ENCODE results near the gene NLGN1. TPM values are rescaled to one million over a fixed set of nuclear protein-coding genes. Genes with fewer than 3 reads are reported as not detected.

The NLGN1 gene
- total and polyA plus RNA-seq, 5 donors from 2014 or later: not detected

DNA sequence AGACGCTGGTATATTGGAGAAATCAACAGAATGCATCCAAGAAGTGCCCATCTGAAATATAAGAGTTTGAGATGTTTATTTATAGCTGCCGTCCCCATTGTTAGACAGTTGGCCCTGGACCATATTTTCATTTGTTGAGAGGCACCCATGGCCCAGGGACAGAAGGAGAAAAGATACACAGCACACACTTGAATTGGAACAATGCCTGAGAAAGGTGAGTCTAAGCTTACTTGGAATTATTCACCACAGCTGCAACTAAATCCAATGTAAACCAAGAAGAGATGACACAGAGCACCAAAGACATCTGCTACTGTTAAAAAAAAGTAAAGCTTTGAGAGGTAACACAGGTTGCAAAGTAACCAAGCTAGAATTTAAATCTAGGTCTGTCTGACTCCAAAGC is 936.1 kb downstream of the NLGN1 start:
- Mint-ChIP-seq H3K36me3 (no peaks in the 10 kb centered on the region), H3K27me3 (no peaks in the 10 kb centered on the region), H3K9me3 (peaks cover 0 to 26% (median 11%) of the 10 kb centered on the region in 7 donors), H3K27ac (no peak overlapping the region), H3K4me1 (no peaks in the 10 kb centered on the region), H3K4me3 (no peak overlapping the region)
- ATAC-seq (ENCODE audit: low read depth in 2 of 2) (no peak), DNase-seq (no peak)
- Histone ChIP-seq H3K27me3 (ENCODE audit: control insufficient read depth, insufficient read depth, low read length) (no peaks in the 10 kb centered on the region), H3K27ac (ENCODE audit: insufficient read depth, low read length, poor library complexity, severe bottlenecking) (no peak overlapping the region), H3K4me3 (ENCODE audit: low read depth, low read length) (no peak overlapping the region), H3K4me1 (ENCODE audit: control insufficient read depth, insufficient read depth, low read length, poor library complexity, severe bottlenecking) (no peaks in the 10 kb centered on the region), H3K36me3 (ENCODE audit: control insufficient read depth, insufficient read depth, low read length) (no peaks in the 10 kb centered on the region), H3K9me3 (ENCODE audit: control insufficient read depth in 2 of 2, low read length in 2 of 2) (no peaks in the 10 kb centered on the region)

DNA sequence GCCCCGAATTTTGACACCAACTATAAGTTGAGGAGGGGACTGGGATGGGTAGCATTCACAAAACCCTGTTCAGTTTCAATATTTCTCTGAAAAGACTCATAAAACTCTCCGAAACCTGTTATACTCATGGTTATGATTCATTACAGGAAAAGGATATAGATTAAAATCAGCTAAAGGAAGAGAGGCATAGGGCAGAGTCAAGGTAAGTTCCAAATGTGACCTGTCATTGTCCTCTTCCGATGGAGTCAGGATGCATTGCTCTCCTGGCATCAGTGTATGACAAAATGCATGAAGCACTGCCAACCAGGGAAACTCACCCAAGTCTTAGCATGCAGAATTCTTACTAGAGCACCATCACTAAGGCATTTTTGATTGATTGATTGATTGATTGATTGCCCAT is 936.6 kb downstream of the NLGN1 start:
- Mint-ChIP-seq H3K27me3 (no peaks in the 10 kb centered on the region), H3K9me3 (peaks cover 0 to 26% (median 8%) of the 10 kb centered on the region in 7 donors), H3K4me1 (no peaks in the 10 kb centered on the region), H3K36me3 (no peaks in the 10 kb centered on the region), H3K27ac (no peak overlapping the region), H3K4me3 (no peak overlapping the region)
- Histone ChIP-seq H3K4me1 (ENCODE audit: control insufficient read depth, insufficient read depth, low read length, poor library complexity, severe bottlenecking) (no peaks in the 10 kb centered on the region), H3K27me3 (ENCODE audit: control insufficient read depth, insufficient read depth, low read length) (no peaks in the 10 kb centered on the region), H3K4me3 (ENCODE audit: low read depth, low read length) (no peak overlapping the region), H3K36me3 (ENCODE audit: control insufficient read depth, insufficient read depth, low read length) (no peaks in the 10 kb centered on the region), H3K27ac (ENCODE audit: insufficient read depth, low read length, poor library complexity, severe bottlenecking) (no peak overlapping the region), H3K9me3 (ENCODE audit: control insufficient read depth in 2 of 2, low read length in 2 of 2) (no peaks in the 10 kb centered on the region)
- ATAC-seq (ENCODE audit: low read depth in 2 of 2): no peak
- DNase-seq: no peak

DNA sequence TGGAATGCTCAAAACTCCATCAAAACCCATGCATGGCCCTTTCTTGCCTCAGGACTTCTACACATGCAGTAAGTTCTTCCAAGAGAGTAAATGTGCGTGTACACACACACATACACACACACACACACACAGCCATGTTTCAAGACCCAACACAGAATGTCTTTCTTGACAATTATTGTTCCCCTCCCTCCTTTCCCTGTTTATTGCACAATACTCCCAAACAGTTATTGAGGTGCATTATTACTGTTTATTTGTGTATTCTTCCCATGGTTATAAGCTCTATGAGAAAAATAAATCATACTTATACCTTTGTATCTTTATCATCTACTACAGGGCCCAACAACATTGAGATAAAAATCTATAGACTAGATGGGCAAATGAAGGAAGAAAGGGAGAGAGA is 937.8 kb downstream of the NLGN1 start:
- Histone ChIP-seq H3K27ac (ENCODE audit: insufficient read depth, low read length, poor library complexity, severe bottlenecking) (no peak overlapping the region), H3K36me3 (ENCODE audit: control insufficient read depth, insufficient read depth, low read length) (no peaks in the 10 kb centered on the region), H3K27me3 (ENCODE audit: control insufficient read depth, insufficient read depth, low read length) (no peaks in the 10 kb centered on the region), H3K4me1 (ENCODE audit: control insufficient read depth, insufficient read depth, low read length, poor library complexity, severe bottlenecking) (no peaks in the 10 kb centered on the region), H3K4me3 (ENCODE audit: low read depth, low read length) (no peak overlapping the region), H3K9me3 (ENCODE audit: control insufficient read depth in 2 of 2, low read length in 2 of 2) (no peaks in the 10 kb centered on the region)
- no peaks in the 10 kb centered on the region for H3K36me3 Mint-ChIP-seq
- H3K4me1 Mint-ChIP-seq: no peaks in the 10 kb centered on the region
- H3K27me3 Mint-ChIP-seq: no peaks in the 10 kb centered on the region
- no peak overlapping the region for H3K4me3 Mint-ChIP-seq
- ATAC-seq (ENCODE audit: low read depth in 2 of 2): no peak
- DNase-seq: no peak
- peaks cover 0 to 22% (median 5%) of the 10 kb centered on the region in 7 donors for H3K9me3 Mint-ChIP-seq
- H3K27ac Mint-ChIP-seq: no peak overlapping the region

DNA sequence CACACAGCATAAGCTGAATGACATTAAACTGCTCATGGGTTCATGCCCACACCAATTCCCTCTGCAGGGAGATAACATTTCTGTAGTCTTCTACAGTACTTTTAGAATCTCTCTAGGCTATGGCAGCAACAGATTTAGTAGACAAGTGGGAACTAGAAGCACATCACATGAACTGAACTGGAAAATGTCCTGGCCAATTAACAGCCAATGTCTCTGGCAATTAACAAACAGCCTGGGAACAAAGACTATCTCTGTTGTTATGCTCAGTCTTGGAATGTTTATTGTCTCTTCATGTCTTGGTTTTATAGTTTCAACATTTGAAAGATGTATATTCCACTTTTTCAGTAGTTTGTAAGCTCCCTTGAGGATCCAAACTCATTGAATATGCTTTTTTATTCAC is 938.4 kb downstream of the NLGN1 start:
- H3K36me3 ChIP-seq (ENCODE audit: control insufficient read depth, insufficient read depth, low read length): no peaks in the 10 kb centered on the region
- H3K27ac Mint-ChIP-seq: no peak overlapping the region
- no peak for ATAC-seq (ENCODE audit: low read depth in 2 of 2)
- no peak overlapping the region for H3K4me3 Mint-ChIP-seq
- H3K9me3 ChIP-seq (ENCODE audit: control insufficient read depth in 2 of 2, low read length in 2 of 2): no peaks in the 10 kb centered on the region
- no peaks in the 10 kb centered on the region for H3K36me3 Mint-ChIP-seq
- no peaks in the 10 kb centered on the region for H3K4me1 Mint-ChIP-seq
- no peak overlapping the region for H3K27ac ChIP-seq (ENCODE audit: insufficient read depth, low read length, poor library complexity, severe bottlenecking)
- H3K27me3 ChIP-seq (ENCODE audit: control insufficient read depth, insufficient read depth, low read length): no peaks in the 10 kb centered on the region
- H3K9me3 Mint-ChIP-seq: peaks cover 0 to 19% (median 2%) of the 10 kb centered on the region in 7 donors
- no peak for DNase-seq
- no peak overlapping the region for H3K4me3 ChIP-seq (ENCODE audit: low read depth, low read length)
- H3K4me1 ChIP-seq (ENCODE audit: control insufficient read depth, insufficient read depth, low read length, poor library complexity, severe bottlenecking): no peaks in the 10 kb centered on the region
- H3K27me3 Mint-ChIP-seq: no peaks in the 10 kb centered on the region

Measured in CD4-positive, CD25-positive, alpha-beta regulatory T cell (primary cell).